HK-2 (cell line): ENCODE results near the gene MRPS12.
A peak's percentile ranks its signal among the peaks of the same experiment; 100 is the strongest.
"Not testable (repeated sequence)": the region's sequence is repeated elsewhere in the genome, so short reads cannot be mapped to it uniquely, and the experiment has no call there.

Source experiments
- DNase-seq: peaks from one replicate; pipeline ENCODE4 v3.0.0-alpha.2; 2018; ENCODE audit not compliant: unreplicated experiment

The MRPS12 gene

GRCh38 chr19:38939957-38940356, 9.2 kb downstream of the MRPS12 start:
- DNase-seq = no peak

- not testable (repeated sequence) for DNase-seq
Measured at GRCh38 chr19:38941466-38941865, 10.7 kb downstream of the MRPS12 start.

GRCh38 chr19:38941979-38942378, 11.2 kb downstream of the MRPS12 start:
- no peak for DNase-seq

GRCh38 chr19:38942471-38943181, 11.9 kb downstream of the MRPS12 start:
- DNase-seq = no peak

- DNase-seq = no peak
Measured at GRCh38 chr19:38944981-38945506, 14.3 kb downstream of the MRPS12 start.

GRCh38 chr19:38945562-38946228, 15.0 kb downstream of the MRPS12 start:
- no peak for DNase-seq

- DNase-seq = no peak
Measured at GRCh38 chr19:38946229-38947010, 15.7 kb downstream of the MRPS12 start.

- no peak for DNase-seq
Measured at GRCh38 chr19:38949580-38950367, 19.0 kb downstream of the MRPS12 start.

GRCh38 chr19:38951187-38951586, 20.4 kb downstream of the MRPS12 start:
- no peak for DNase-seq

GRCh38 chr19:38952395-38953165, 21.8 kb downstream of the MRPS12 start:
- peak; percentile 60 for DNase-seq

- DNase-seq = no peak
Measured at GRCh38 chr19:38953677-38954076, 22.9 kb downstream of the MRPS12 start.

- DNase-seq = no peak
Measured at GRCh38 chr19:38956264-38956663, 25.5 kb downstream of the MRPS12 start.

- DNase-seq = no peak
Measured at GRCh38 chr19:38958301-38958700, 27.6 kb downstream of the MRPS12 start.

- DNase-seq = no peak
Measured at GRCh38 chr19:38959618-38960017, 28.9 kb downstream of the MRPS12 start.

GRCh38 chr19:38964738-38965137, 34.0 kb downstream of the MRPS12 start:
- DNase-seq = no peak

- DNase-seq = not testable (repeated sequence)
Measured at GRCh38 chr19:38966149-38966548, 35.4 kb downstream of the MRPS12 start.

- no peak for DNase-seq
Measured at GRCh38 chr19:38970664-38971532, 40.2 kb downstream of the MRPS12 start.

- no peak for DNase-seq
Measured at GRCh38 chr19:38971672-38972071, 40.9 kb downstream of the MRPS12 start.

GRCh38 chr19:38974624-38975213, 44.0 kb downstream of the MRPS12 start:
- DNase-seq = no peak
